ENCODE data around the gene VPS13D. TPM values are rescaled to one million over a fixed set of nuclear protein-coding genes. Genes with fewer than 3 reads are reported as not detected.
A peak's percentile ranks its signal among the peaks of the same experiment; 100 is the strongest.

Gene VPS13D
- polyA plus RNA-seq, 3 donors = 3.6 to 20.2 (median 5.1) TPM

GRCh38 chr1:12496154-12496961 is 266.5 kb downstream of the VPS13D start:
- H3K4me1 Mint-ChIP-seq = peaks cover 2% of the 10 kb centered on the region
- Histone ChIP-seq H3K27ac (ENCODE audit: low read depth in 1 of 2, low read length in 2 of 2) (no peak overlapping the region), H3K27me3 (ENCODE audit: control insufficient read depth in 2 of 2, insufficient read depth in 2 of 2, low read length in 2 of 2) (no peaks in the 10 kb centered on the region), H4K20me1 (ENCODE audit: insufficient read depth, low read length) (no peaks in the 10 kb centered on the region), H3K4me1 (ENCODE audit: control insufficient read depth in 1 of 2, insufficient read depth in 2 of 2, low read length in 2 of 2) (no peaks in the 10 kb centered on the region), H3K9me3 (replicated peaks in 1 of 2; ENCODE audit: control insufficient read depth in 1 of 2, insufficient read depth in 1 of 2, low read length in 2 of 2) (no peaks in the 10 kb centered on the region), H3K9ac (ENCODE audit: insufficient read depth, low read length, poor library complexity, severe bottlenecking) (no peak overlapping the region), H3K79me2 (ENCODE audit: insufficient read depth, low read length) (no peaks in the 10 kb centered on the region), H3K4me3 (replicated peaks in 1 of 3; ENCODE audit: low read depth in 2 of 3, low read length in 3 of 3) (no peak overlapping the region), H3K4me2 (replicated peaks; ENCODE audit: extremely low read depth, low read length, poor library complexity, severe bottlenecking) (no peak overlapping the region), H3K36me3 (replicated peaks in 1 of 2; ENCODE audit: control insufficient read depth in 1 of 2, insufficient read depth in 2 of 2, low read length in 2 of 2) (peaks cover 21 to 46% of the 10 kb centered on the region in 2 donors), H2AFZ (ENCODE audit: insufficient read depth, low read depth, low read length, poor library complexity, severe bottlenecking) (no peak overlapping the region)
- WGBS (ENCODE audit: insufficient coverage) = 100% methylated on average over 4 of the region's 9 CpGs
- peak overlapping the region in 1 of 7 donors; percentile 7 for H3K27ac Mint-ChIP-seq
- H3K27me3 Mint-ChIP-seq (ENCODE audit: low read depth in 3 of 3) = peaks cover 0 to 3% (median 2%) of the 10 kb centered on the region in 3 donors
- intact Hi-C loops (cut with micrococcal nuclease) = no loop called here
- DNase-seq = no peak
- TF ChIP-seq CTCF (IDR thresholded peaks at IDR 0.05) = no peak
- H3K36me3 Mint-ChIP-seq = peaks cover 54 to 59% of the 10 kb centered on the region in 2 donors
- no peaks in the 10 kb centered on the region for H3K9me3 Mint-ChIP-seq
- H3K4me3 Mint-ChIP-seq = no peak overlapping the region

GRCh38 chr1:12499539-12500240 is 269.9 kb downstream of the VPS13D start:
- Histone ChIP-seq H3K4me1 (ENCODE audit: control insufficient read depth in 1 of 2, insufficient read depth in 2 of 2, low read length in 2 of 2) (no peaks in the 10 kb centered on the region), H3K79me2 (ENCODE audit: insufficient read depth, low read length) (no peaks in the 10 kb centered on the region), H3K36me3 (replicated peaks in 1 of 2; ENCODE audit: control insufficient read depth in 1 of 2, insufficient read depth in 2 of 2, low read length in 2 of 2) (peaks cover 29 to 67% of the 10 kb centered on the region in 2 donors), H3K9me3 (replicated peaks in 1 of 2; ENCODE audit: control insufficient read depth in 1 of 2, insufficient read depth in 1 of 2, low read length in 2 of 2) (no peaks in the 10 kb centered on the region), H4K20me1 (ENCODE audit: insufficient read depth, low read length) (no peaks in the 10 kb centered on the region), H3K27me3 (ENCODE audit: control insufficient read depth in 2 of 2, insufficient read depth in 2 of 2, low read length in 2 of 2) (no peaks in the 10 kb centered on the region), H2AFZ (ENCODE audit: insufficient read depth, low read depth, low read length, poor library complexity, severe bottlenecking) (no peak overlapping the region), H3K4me3 (replicated peaks in 1 of 3; ENCODE audit: low read depth in 2 of 3, low read length in 3 of 3) (no peak overlapping the region), H3K27ac (ENCODE audit: low read depth in 1 of 2, low read length in 2 of 2) (no peak overlapping the region), H3K9ac (ENCODE audit: insufficient read depth, low read length, poor library complexity, severe bottlenecking) (no peak overlapping the region), H3K4me2 (replicated peaks; ENCODE audit: extremely low read depth, low read length, poor library complexity, severe bottlenecking) (no peak overlapping the region)
- no peaks in the 10 kb centered on the region for H3K9me3 Mint-ChIP-seq
- TF ChIP-seq CTCF (IDR thresholded peaks at IDR 0.05) = no peak
- no peak overlapping the region for H3K4me3 Mint-ChIP-seq
- H3K27me3 Mint-ChIP-seq (ENCODE audit: low read depth in 3 of 3) = peaks cover 0 to 2% (median 0%) of the 10 kb centered on the region in 3 donors
- peaks cover 64 to 68% of the 10 kb centered on the region in 2 donors for H3K36me3 Mint-ChIP-seq
- peaks cover 2% of the 10 kb centered on the region for H3K4me1 Mint-ChIP-seq
- intact Hi-C loops (cut with micrococcal nuclease) = no loop called here
- DNase-seq = no peak
- 95% methylated on average over 2 of the region's 13 CpGs for WGBS (ENCODE audit: insufficient coverage)
- no peak overlapping the region for H3K27ac Mint-ChIP-seq

All from CD14-positive monocyte (primary cell).